ENCODE measurements around the gene M6PR. TPM values are rescaled to one million over a fixed set of nuclear protein-coding genes. Genes with fewer than 3 reads are reported as not detected.
"Not testable (repeated sequence)": the region's sequence is repeated elsewhere in the genome, so short reads cannot be mapped to it uniquely, and the experiment has no call there.

M6PR gene
- polyA plus RNA-seq, 1 donor: 222 TPM

- DNase-seq: peak; percentile 87
Observed at GRCh38 chr12:8914033-8914715, 35.3 kb downstream of the M6PR start, which contains the start of gene PHC1. Gene PHC1 (plus strand): TSS chr12:8914509. CDS start chr12:8917678, 3,169 bp downstream.

DNA sequence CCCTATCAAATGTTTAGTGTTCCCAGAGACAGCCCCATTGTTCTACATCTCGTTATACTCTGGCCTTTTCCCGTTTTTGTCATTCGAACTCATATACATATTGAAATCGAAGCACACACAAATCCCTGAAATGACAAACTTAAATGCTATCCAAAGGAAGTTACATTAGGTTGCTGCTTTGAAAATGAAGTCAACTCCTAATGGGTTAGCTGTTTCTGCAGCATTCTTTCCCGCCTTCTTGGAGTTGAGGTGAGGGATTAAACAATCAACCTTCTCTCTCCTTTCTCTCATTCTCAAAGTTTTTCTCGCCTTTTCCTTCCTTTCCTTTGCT, 35.8 kb downstream of the M6PR start:
- DNase-seq: no peak

DNA sequence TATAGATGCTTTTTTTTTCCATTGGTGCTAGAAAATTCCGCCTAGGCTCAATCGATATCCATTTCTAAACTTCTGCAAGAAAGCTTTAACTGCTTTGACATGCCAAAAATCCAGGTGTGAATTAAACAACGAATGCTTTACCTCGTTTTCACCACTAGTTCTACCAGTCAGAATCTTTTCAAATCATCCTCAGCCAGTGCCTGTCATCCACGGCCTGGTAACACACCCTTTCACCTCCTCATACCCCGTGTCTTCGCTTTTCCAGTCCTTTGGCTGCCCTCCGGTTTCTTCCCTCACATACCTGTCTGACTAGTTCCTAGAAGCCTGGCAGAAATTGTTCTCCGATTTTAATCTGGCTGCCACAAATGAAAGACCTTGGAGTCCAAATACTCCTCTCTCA, 36.5 kb downstream of the M6PR start:
- DNase-seq: peak; percentile 27

GRCh38 chr12:8911606-8912268, 37.7 kb downstream of the M6PR start:
- no peak for DNase-seq

DNA sequence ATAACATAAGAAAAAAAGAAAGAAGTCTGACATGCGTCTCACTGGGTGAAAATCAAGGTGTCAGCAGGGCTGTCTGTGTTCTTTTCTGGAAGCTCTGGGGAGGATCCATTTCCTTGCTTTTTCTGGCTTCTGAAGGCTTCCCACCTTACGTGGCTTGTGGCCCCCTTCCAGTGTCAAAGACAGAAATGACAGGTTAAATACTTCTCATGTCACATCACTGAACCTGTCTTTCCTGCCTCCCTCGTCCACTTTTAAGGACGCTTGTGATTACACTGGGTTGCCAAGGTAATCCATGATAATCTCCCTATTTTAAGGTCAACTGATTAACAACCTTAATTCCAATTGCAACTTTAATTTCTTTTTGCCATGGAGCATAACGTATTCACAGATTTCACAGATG, 39.7 kb downstream of the M6PR start:
- DNase-seq: no peak

DNA sequence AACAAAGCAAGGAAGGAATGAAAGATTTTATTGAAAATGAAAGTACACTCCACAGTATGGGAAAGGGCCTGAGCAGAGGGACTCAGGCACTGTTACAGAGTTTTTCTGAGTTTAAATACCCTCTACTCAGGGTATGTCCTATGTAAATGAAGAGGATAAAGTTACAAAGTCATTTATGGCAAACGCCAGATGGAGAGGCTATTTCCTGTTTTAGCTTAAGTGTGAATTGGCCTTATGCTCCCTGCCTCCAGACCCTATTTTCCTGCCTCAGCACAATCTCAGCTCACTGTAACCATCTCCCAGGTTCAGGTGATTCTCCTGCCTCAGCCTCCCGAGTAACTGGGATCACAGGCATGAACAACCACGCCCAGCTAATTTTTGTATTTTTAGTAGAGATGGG, 41.9 kb downstream of the M6PR start:
- DNase-seq: no peak

GRCh38 chr12:8906266-8907180, 42.9 kb downstream of the M6PR start:
- no peak for DNase-seq

- no peak for DNase-seq
Observed at GRCh38 chr12:8905546-8905945, 43.9 kb downstream of the M6PR start.

DNA sequence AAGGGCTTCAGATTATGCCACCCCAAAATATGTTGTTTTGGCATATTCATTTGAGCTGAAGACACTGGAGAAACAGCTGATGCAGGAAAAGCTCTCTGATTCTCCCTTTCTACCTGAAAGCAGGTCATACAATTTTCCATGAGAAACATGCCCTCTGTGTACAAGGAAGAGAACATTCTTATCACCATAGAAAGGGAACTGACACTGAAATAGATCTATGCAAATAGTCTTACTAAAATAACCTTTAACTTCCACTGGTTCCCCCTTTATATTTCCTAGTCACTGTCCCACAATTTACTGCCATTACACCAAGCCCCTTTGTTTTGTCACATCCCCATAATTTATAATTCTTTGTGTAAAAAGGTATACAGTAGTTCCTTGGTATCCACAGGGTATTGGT, 44.8 kb downstream of the M6PR start:
- DNase-seq: no peak

DNA sequence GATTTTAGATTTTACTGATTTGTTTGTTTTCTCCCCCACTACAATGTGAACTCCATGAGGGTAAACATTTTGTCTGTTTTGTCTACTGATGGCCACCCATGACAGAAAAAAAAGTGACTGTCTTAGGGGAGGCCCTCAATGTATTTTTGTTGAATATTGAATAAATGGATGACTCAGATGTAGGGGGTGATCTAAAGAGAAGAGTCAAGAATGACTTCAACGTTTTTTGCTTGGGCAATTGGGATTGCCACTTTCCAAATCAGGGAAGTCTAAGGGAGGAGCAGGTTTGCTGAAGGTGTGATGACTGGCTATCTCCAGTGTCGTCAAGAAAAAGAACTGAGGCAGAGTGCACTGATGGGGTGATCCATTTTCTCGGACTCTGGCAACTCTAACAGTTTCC, 45.8 kb downstream of the M6PR start:
- no peak for DNase-seq

GRCh38 chr12:8902703-8903102, 46.7 kb downstream of the M6PR start:
- DNase-seq: not testable (repeated sequence)

DNA sequence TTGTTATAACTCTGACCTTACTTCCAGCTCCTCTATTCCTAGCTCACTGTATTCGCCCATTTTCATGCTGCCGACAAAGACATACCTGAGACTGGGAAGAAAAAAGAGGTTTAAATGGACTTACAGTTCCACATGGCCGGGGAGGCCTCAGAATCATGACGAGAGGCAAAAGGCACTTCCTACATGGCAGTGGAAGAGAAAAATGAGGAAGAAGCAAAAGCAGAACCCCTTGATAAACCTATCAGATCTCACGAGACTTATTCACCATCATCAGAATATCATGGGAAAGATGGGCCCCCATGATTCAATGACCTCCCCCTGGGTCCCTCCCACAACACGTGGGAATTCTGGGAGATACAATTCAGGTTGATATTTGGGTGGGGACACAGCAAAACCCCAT, 49.6 kb downstream of the M6PR start:
- DNase-seq: no peak

GRCh38 chr12:8897081-8897480, 52.4 kb downstream of the M6PR start:
- no peak for DNase-seq

GRCh38 chr12:8894986-8895385, 54.5 kb downstream of the M6PR start:
- no peak for DNase-seq

- no peak for DNase-seq
Observed at GRCh38 chr12:8894378-8894777, 55.1 kb downstream of the M6PR start.

- no peak for DNase-seq
Observed at GRCh38 chr12:8891976-8892375, 57.5 kb downstream of the M6PR start.

Other genes with a start within 250 kb of the M6PR start
- 0.78 TPM for gene A2ML1, start 127.0 kb downstream of the M6PR start, polyA plus RNA-seq (ENCODE audit: insufficient read length)
- gene PHC1, start 35.1 kb downstream of the M6PR start, polyA plus RNA-seq (ENCODE audit: insufficient read length): 94.5 TPM
- 3.1 TPM for gene KLRG1, start 39.9 kb upstream of the M6PR start, polyA plus RNA-seq (ENCODE audit: insufficient read length)
- gene A2M, start 166.3 kb upstream of the M6PR start, polyA plus RNA-seq (ENCODE audit: insufficient read length): 218 TPM

Data from left kidney (tissue), 2 donors.